Measurements from ENCODE around the gene SGSH. TPM values are rescaled to one million over a fixed set of nuclear protein-coding genes. Genes with fewer than 3 reads are reported as not detected.

The SGSH gene
- total RNA-seq, 5 donors from 2014 or later (not counting 1 experiment from before 2014, with no cell fraction given) = 133 to 197 (median 155) TPM

- H3K4me3 ChIP-seq (ENCODE audit: control insufficient read depth in 1 of 2, extremely low read depth in 1 of 2, low read length in 1 of 2) = no peak overlapping the region
- Mint-ChIP-seq H3K27ac (no peak overlapping the region), H3K27me3 (peaks cover 0 to 3% of the 10 kb centered on the region in 2 donors), H3K9me3 (no peaks in the 10 kb centered on the region), H3K36me3 (no peaks in the 10 kb centered on the region), H3K4me3 (no peak overlapping the region), H3K4me1 (no peaks in the 10 kb centered on the region)
- no peak overlapping the region for H3K27ac ChIP-seq (ENCODE audit: low read length)
- H3K4me1 ChIP-seq (ENCODE audit: control insufficient read depth in 1 of 2, extremely low read depth in 1 of 2, insufficient read depth in 2 of 2, low read length in 2 of 2) = no peaks in the 10 kb centered on the region
- DNase-seq (no peak), ATAC-seq (replicated peaks in 1 of 4) (no peak)
- WGBS (ENCODE audit: insufficient coverage) = no CpG with 5 or more reads among the region's 12 CpGs
- no peaks in the 10 kb centered on the region for H3K9me3 ChIP-seq
- H3K27me3 ChIP-seq (replicated peaks in 1 of 2; ENCODE audit: control insufficient read depth in 2 of 2, extremely low read depth in 1 of 2, insufficient read depth in 2 of 2, low read length in 1 of 2) = peaks cover 0 to 31% of the 10 kb centered on the region in 2 experiments
- ChIA-PET CTCF (no interaction called here), POLR2A (no interaction called here)
- H3K36me3 ChIP-seq (ENCODE audit: control insufficient read depth in 2 of 2, extremely low read depth in 1 of 2, insufficient read depth in 1 of 2, low read length in 1 of 2) = no peaks in the 10 kb centered on the region
Observed at GRCh38 chr17:80173126-80173525, 47.0 kb downstream of the SGSH start.

- DNase-seq = no peak
- no peaks in the 10 kb centered on the region for H3K9me3 Mint-ChIP-seq
- no peaks in the 10 kb centered on the region for H3K36me3 Mint-ChIP-seq
- Histone ChIP-seq H3K9me3 (no peaks in the 10 kb centered on the region), H3K36me3 (ENCODE audit: control insufficient read depth in 2 of 2, extremely low read depth in 1 of 2, insufficient read depth in 1 of 2, low read length in 1 of 2) (no peaks in the 10 kb centered on the region), H3K27ac (ENCODE audit: low read length) (no peak overlapping the region), H3K4me3 (ENCODE audit: control insufficient read depth in 1 of 2, extremely low read depth in 1 of 2, low read length in 1 of 2) (no peak overlapping the region), H3K4me1 (ENCODE audit: control insufficient read depth in 1 of 2, extremely low read depth in 1 of 2, insufficient read depth in 2 of 2, low read length in 2 of 2) (no peaks in the 10 kb centered on the region), H3K27me3 (replicated peaks in 1 of 2; ENCODE audit: control insufficient read depth in 2 of 2, extremely low read depth in 1 of 2, insufficient read depth in 2 of 2, low read length in 1 of 2) (peaks cover 0 to 29% of the 10 kb centered on the region in 2 experiments)
- no peak for ATAC-seq (replicated peaks in 1 of 4)
- WGBS (ENCODE audit: insufficient coverage) = 78% methylated on average over 6 of the region's 7 CpGs
- H3K27ac Mint-ChIP-seq = no peak overlapping the region
- CTCF ChIA-PET = no interaction called here
- H3K4me1 Mint-ChIP-seq = no peaks in the 10 kb centered on the region
- H3K27me3 Mint-ChIP-seq = peaks cover 0 to 3% of the 10 kb centered on the region in 2 donors
- POLR2A ChIA-PET = no interaction called here
- no peak overlapping the region for H3K4me3 Mint-ChIP-seq
Observed at GRCh38 chr17:80171681-80172080, 48.5 kb downstream of the SGSH start.

- Histone ChIP-seq H3K27ac (ENCODE audit: low read length) (no peak within 1 kb of the TSS), H3K9me3 (no peaks in the 10 kb centered on the region), H3K27me3 (replicated peaks in 1 of 2; ENCODE audit: control insufficient read depth in 2 of 2, extremely low read depth in 1 of 2, insufficient read depth in 2 of 2, low read length in 1 of 2) (peaks cover 0 to 25% of the 10 kb centered on the region in 2 experiments), H3K36me3 (ENCODE audit: control insufficient read depth in 2 of 2, extremely low read depth in 1 of 2, insufficient read depth in 1 of 2, low read length in 1 of 2) (no peaks in the 10 kb centered on the region), H3K4me1 (ENCODE audit: control insufficient read depth in 1 of 2, extremely low read depth in 1 of 2, insufficient read depth in 2 of 2, low read length in 2 of 2) (no peaks in the 10 kb centered on the region), H3K4me3 (ENCODE audit: control insufficient read depth in 1 of 2, extremely low read depth in 1 of 2, low read length in 1 of 2) (no peak within 1 kb of the TSS)
- H3K4me1 Mint-ChIP-seq = no peaks in the 10 kb centered on the region
- WGBS (ENCODE audit: insufficient coverage) = 86% methylated on average over 19 of the region's 19 CpGs
- no peaks in the 10 kb centered on the region for H3K36me3 Mint-ChIP-seq
- ChIA-PET CTCF (no interaction called here), POLR2A (no interaction called here)
- H3K27me3 Mint-ChIP-seq = peaks cover 0 to 3% of the 10 kb centered on the region in 2 donors
- no peak for ATAC-seq (replicated peaks in 1 of 4)
- no peak within 1 kb of the TSS for H3K4me3 Mint-ChIP-seq
- no peaks in the 10 kb centered on the region for H3K9me3 Mint-ChIP-seq
- H3K27ac Mint-ChIP-seq = no peak within 1 kb of the TSS
- no peak for DNase-seq
Observed at GRCh38 chr17:80169784-80170500, 50.2 kb downstream of the SGSH start, which contains the start of gene CARD14. Gene CARD14, plus strand, starts transcription at chr17:80170030. Its CDS starts 11,409 bp downstream, at chr17:80181439.

- no peak for ATAC-seq (replicated peaks in 1 of 4)
- Histone ChIP-seq H3K4me1 (ENCODE audit: control insufficient read depth in 1 of 2, extremely low read depth in 1 of 2, insufficient read depth in 2 of 2, low read length in 2 of 2) (no peaks in the 10 kb centered on the region), H3K27ac (ENCODE audit: low read length) (no peak overlapping the region), H3K9me3 (no peaks in the 10 kb centered on the region), H3K36me3 (ENCODE audit: control insufficient read depth in 2 of 2, extremely low read depth in 1 of 2, insufficient read depth in 1 of 2, low read length in 1 of 2) (no peaks in the 10 kb centered on the region), H3K4me3 (ENCODE audit: control insufficient read depth in 1 of 2, extremely low read depth in 1 of 2, low read length in 1 of 2) (no peak overlapping the region), H3K27me3 (replicated peaks in 1 of 2; ENCODE audit: control insufficient read depth in 2 of 2, extremely low read depth in 1 of 2, insufficient read depth in 2 of 2, low read length in 1 of 2) (peaks cover 0 to 20% of the 10 kb centered on the region in 2 experiments)
- ChIA-PET CTCF (no interaction called here), POLR2A (no interaction called here)
- H3K36me3 Mint-ChIP-seq = no peaks in the 10 kb centered on the region
- peaks cover 0 to 5% of the 10 kb centered on the region in 2 donors for H3K27me3 Mint-ChIP-seq
- WGBS (ENCODE audit: insufficient coverage) = 99% methylated on average over 5 of the region's 5 CpGs
- H3K4me1 Mint-ChIP-seq = no peaks in the 10 kb centered on the region
- DNase-seq = no peak
- H3K4me3 Mint-ChIP-seq = no peak overlapping the region
- no peak overlapping the region for H3K27ac Mint-ChIP-seq
- no peaks in the 10 kb centered on the region for H3K9me3 Mint-ChIP-seq
Observed at GRCh38 chr17:80169107-80169506, 51.0 kb downstream of the SGSH start.

GRCh38 chr17:80168371-80168770 lies 51.8 kb downstream of the SGSH start:
- no peak overlapping the region for H3K27ac ChIP-seq (ENCODE audit: low read length)
- H3K4me3 ChIP-seq (ENCODE audit: control insufficient read depth in 1 of 2, extremely low read depth in 1 of 2, low read length in 1 of 2) = no peak overlapping the region
- Mint-ChIP-seq H3K36me3 (no peaks in the 10 kb centered on the region), H3K4me3 (no peak overlapping the region), H3K27ac (no peak overlapping the region), H3K4me1 (no peaks in the 10 kb centered on the region), H3K27me3 (peaks cover 0 to 7% of the 10 kb centered on the region in 2 donors), H3K9me3 (no peaks in the 10 kb centered on the region)
- H3K9me3 ChIP-seq = no peaks in the 10 kb centered on the region
- POLR2A ChIA-PET = no interaction called here
- CTCF ChIA-PET = no interaction called here
- H3K36me3 ChIP-seq (ENCODE audit: control insufficient read depth in 2 of 2, extremely low read depth in 1 of 2, insufficient read depth in 1 of 2, low read length in 1 of 2) = no peaks in the 10 kb centered on the region
- 87% methylated on average over 3 of the region's 5 CpGs for WGBS (ENCODE audit: insufficient coverage)
- H3K4me1 ChIP-seq (ENCODE audit: control insufficient read depth in 1 of 2, extremely low read depth in 1 of 2, insufficient read depth in 2 of 2, low read length in 2 of 2) = no peaks in the 10 kb centered on the region
- ATAC-seq (replicated peaks in 1 of 4) (no peak), DNase-seq (no peak)
- peaks cover 0 to 20% of the 10 kb centered on the region in 2 experiments for H3K27me3 ChIP-seq (replicated peaks in 1 of 2; ENCODE audit: control insufficient read depth in 2 of 2, extremely low read depth in 1 of 2, insufficient read depth in 2 of 2, low read length in 1 of 2)

GRCh38 chr17:80166446-80166845 lies 53.7 kb downstream of the SGSH start:
- Mint-ChIP-seq H3K9me3 (no peaks in the 10 kb centered on the region), H3K27ac (no peak overlapping the region), H3K27me3 (peaks cover 0 to 7% of the 10 kb centered on the region in 2 donors), H3K4me3 (no peak overlapping the region), H3K36me3 (no peaks in the 10 kb centered on the region), H3K4me1 (no peaks in the 10 kb centered on the region)
- no peak for DNase-seq
- ChIA-PET CTCF (interaction anchor here in 1 of 2 donors (0.6 kb wide), 1 partner anchor 1835 kb away, joined by 3 read pairs; no protein-coding TSS in a partner anchor), POLR2A (no interaction called here)
- WGBS (ENCODE audit: insufficient coverage) = 100% methylated on average over 1 of the region's 6 CpGs
- H3K27ac ChIP-seq (ENCODE audit: low read length) = no peak overlapping the region
- H3K4me3 ChIP-seq (ENCODE audit: control insufficient read depth in 1 of 2, extremely low read depth in 1 of 2, low read length in 1 of 2) = no peak overlapping the region
- no peaks in the 10 kb centered on the region for H3K4me1 ChIP-seq (ENCODE audit: control insufficient read depth in 1 of 2, extremely low read depth in 1 of 2, insufficient read depth in 2 of 2, low read length in 2 of 2)
- no peak for ATAC-seq (replicated peaks in 1 of 4)
- H3K9me3 ChIP-seq = no peaks in the 10 kb centered on the region
- peaks cover 0 to 24% of the 10 kb centered on the region in 2 experiments for H3K27me3 ChIP-seq (replicated peaks in 1 of 2; ENCODE audit: control insufficient read depth in 2 of 2, extremely low read depth in 1 of 2, insufficient read depth in 2 of 2, low read length in 1 of 2)
- no peaks in the 10 kb centered on the region for H3K36me3 ChIP-seq (ENCODE audit: control insufficient read depth in 2 of 2, extremely low read depth in 1 of 2, insufficient read depth in 1 of 2, low read length in 1 of 2)

All from T-cell (primary cell).